RCC 7860 (cell line): Measurements from ENCODE around the gene SELENON.
A peak's percentile ranks its signal among the peaks of the same experiment; 100 is the strongest.

Source experiments
- DNase-seq: peaks from one replicate; pipeline ENCODE4 v3.0.0-alpha.2; 2015; ENCODE audit warnings: low spot score
- FAIRE-seq: peaks from 2 replicates; lab custom pipeline; 2012; peaks lifted over from hg19 to GRCh38; lab: Jason Lieb, UNC

SELENON gene

GRCh38 chr1:25807480-25808390, 7.7 kb downstream of the SELENON start:
- FAIRE-seq (no peak), DNase-seq (no peak)

GRCh38 chr1:25808481-25809244, 8.7 kb downstream of the SELENON start:
- no peak for FAIRE-seq
- no peak for DNase-seq

DNA sequence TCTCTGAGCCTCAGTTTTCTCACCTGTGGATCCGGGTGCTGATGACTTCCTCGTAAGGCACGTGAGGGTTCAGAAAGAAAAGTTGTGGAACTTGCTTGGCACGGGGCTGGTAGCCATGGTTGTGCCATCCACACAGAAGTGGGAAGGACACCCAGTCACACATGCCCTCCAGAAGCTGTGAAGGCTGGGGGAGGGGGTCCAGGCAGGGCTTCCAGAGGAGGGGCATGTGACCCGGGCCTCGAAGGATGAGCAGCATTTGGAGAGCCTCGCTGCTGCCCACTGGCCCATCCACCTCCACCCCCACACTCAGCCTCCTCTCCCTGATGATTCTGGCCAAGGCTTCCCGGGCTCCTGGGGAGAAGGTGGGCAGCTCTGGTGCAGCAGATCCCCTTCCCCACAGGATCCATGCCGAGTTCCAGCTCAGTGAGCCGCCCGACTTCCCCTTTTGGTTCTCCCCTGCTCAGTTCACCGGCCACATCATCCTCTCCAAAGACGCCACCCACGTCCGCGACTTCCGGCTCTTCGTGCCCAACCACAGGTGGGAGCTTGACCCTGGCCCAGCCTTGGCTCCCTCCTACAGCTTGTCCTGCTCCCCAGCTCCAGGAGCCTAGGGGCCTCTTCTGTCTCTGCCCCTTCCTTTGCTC, 9.4 kb downstream of the SELENON start:
- FAIRE-seq (no peak), DNase-seq (no peak)

DNA sequence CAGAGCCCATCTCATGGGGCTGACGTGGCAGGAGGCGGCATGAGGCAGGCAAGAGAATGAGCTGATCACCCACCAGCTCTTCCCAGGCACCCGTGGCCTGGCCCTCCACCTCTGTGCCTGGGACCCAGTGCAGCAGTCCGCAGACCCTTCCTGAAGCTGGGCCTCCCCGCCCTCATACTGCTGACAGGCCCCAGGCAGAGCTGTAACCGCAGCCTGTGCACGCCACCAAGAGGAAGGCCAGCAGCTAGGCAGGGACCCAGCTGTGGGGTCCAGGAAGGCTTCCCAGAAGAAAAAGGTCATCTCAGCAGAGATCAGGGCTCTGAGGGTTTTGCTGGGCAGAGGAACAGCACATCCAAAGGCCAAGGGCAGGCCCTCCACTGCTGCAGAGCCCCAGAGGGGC, 9.9 kb downstream of the SELENON start:
- DNase-seq (no peak), FAIRE-seq (no peak)

GRCh38 chr1:25810341-25811299, 10.6 kb downstream of the SELENON start:
- FAIRE-seq, result no peak
- peak; percentile 38 for DNase-seq

DNA sequence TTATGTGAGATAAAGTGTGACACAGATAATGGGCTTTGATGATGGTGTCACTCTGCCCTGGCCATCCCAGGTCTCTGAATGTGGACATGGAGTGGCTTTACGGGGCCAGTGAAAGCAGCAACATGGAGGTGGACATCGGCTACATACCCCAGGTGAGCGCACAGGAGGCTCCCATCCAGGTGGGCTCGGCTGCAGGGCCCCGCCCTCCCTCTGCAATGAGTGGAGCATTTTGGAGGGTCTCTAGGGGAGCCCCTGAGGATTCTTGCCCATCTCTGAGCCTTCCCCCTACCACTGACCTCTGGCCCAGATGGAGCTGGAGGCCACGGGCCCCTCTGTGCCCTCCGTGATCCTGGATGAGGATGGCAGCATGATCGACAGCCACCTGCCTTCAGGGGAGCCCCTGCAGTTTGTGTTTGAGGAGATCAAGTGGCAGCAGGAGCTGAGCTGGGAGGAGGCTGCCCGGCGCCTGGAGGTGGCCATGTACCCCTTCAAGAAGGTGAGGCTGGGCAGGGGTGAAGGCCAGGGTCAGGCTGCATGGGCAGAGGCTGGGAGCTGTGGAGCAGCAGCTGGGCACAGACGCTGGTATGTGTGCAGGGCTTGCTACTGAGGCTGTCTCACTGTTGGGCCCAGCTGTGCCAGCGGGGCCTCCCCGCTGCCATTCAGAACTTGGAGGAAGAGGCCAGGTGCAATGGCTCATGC, 11.5 kb downstream of the SELENON start:
- FAIRE-seq, result no peak
- DNase-seq, result no peak

GRCh38 chr1:25813071-25813733, 13.2 kb downstream of the SELENON start:
- DNase-seq (no peak), FAIRE-seq (no peak)

GRCh38 chr1:25813734-25814471, 13.9 kb downstream of the SELENON start:
- DNase-seq (no peak), FAIRE-seq (no peak)

DNA sequence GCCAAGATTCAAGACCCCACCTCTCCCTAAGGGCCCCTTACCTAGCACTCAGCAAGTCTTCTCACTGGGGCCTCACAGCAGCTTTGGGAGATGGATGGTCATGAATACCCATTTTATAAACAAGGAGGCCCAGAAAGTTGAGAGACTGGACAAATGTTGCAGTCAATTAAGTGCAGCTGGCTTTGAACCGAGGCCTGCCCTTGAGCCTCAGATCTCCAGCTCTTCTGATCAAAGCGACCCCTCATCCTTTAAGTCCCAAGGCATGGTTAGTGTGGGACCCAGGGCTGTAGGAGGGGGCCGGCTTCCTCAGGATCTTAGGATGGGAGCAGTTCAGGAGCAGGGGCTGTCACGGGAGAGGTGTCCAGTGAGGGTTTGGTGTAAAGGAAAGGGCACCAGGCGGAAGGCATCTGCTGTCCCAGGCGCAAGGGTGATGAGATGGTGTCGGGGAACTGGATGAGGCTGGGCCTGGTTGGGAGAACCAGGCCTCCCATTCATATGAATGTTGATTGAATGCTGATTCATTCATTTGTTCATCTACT, 14.6 kb downstream of the SELENON start:
- DNase-seq, result no peak
- FAIRE-seq, result no peak

- DNase-seq (no peak), FAIRE-seq (no peak)
Observed at GRCh38 chr1:25815208-25816111, 15.5 kb downstream of the SELENON start.

- FAIRE-seq (no peak), DNase-seq (no peak)
Observed at GRCh38 chr1:25816112-25816718, 16.2 kb downstream of the SELENON start.

DNA sequence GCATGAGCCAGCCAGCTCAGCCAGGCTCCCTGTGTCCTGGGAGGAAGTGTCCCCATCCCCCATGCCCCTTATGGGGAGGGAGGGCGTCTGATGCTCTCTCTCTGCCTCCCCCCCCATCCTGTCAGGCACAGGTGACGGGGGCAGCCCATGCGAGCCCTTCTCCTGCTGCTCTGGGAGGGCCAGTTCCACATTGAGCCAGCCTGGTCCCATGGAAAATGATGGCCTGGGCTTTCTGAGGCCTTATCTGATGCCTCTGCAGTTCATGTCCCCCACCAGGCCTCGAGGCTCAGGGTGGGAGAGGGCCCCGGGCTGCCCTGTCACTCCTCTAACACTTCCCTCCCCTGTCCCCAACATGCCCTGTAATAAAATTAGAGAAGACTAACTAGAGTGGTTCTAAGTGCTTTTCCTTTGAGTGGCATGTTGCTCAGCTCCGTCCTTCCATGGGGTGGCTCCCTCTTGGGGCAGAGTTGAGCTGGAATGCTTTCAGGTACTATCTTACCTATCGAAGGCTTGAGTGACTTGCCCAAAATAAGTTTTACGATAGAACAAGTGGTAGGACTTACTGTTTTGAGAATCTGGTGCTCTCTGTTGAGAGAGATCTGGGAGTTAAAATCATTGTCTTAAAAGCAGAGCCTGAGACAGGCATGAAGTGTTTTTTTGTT, 18.0 kb downstream of the SELENON start:
- no peak for DNase-seq
- no peak for FAIRE-seq

DNA sequence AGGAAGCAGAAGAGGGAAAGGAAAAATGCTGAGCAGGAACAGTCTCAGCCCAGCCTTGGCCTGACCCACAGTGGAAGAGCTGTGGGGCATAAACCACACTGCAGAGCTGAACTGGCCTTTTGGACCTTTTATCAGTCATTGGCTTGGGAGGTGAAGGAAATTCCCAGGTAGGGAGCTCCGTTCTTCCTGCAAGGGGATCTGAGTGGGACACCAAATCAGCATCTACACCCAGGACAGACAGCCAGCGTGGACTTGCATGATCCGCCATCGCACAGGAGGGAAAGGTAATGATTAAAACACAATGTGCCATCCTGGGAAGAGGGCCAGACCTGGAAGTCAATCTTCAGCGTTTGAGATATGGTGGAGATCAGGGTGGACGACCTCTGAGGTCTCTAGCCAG, 18.6 kb downstream of the SELENON start:
- FAIRE-seq, result no peak
- no peak for DNase-seq

GRCh38 chr1:25819491-25820246, 19.7 kb downstream of the SELENON start, which contains the start of gene MTFR1L:
TSS of gene MTFR1L (plus strand) at chr1:25819954. CDS start at chr1:25823105, 3,151 bp downstream.
- FAIRE-seq (no peak), DNase-seq (peak; percentile 63)
